SK-N-SH treated with all-trans-retinoic acid at 6 μM for 48 hours (cell line): ENCODE results near the gene CKAP4.

ENCODE experiments used
- ARNTL ChIP-seq: fragments of 450-650 bp; formaldehyde crosslinking; IDR thresholded peaks from 2 replicates; pipeline ENCODE4 v1.5.0; 2020; ENCODE audit warnings: low read depth, mild to moderate bottlenecking, moderate library complexity, borderline replicate concordance
- OSR1 ChIP-seq: fragments of 250-450 bp; sonication (Bioruptor Pico); IDR thresholded peaks from 2 replicates; pipeline ENCODE4 v1.8.0; 2022; ENCODE audit warnings: moderate library complexity, mild to moderate bottlenecking, inconsistent platforms
- RARB ChIP-seq: fragments of 250-450 bp; sonication (Bioruptor Pico); IDR thresholded peaks from 2 replicates; pipeline ENCODE4 v1.8.0; 2021; ENCODE audit warnings: mild to moderate bottlenecking, moderate library complexity
- SNAI2 ChIP-seq: fragments of 250-450 bp; sonication (Bioruptor Pico); IDR thresholded peaks from 2 replicates; pipeline ENCODE4 v1.5.0; 2020; ENCODE audit warnings: mild to moderate bottlenecking, moderate library complexity
- TCF4 ChIP-seq: fragments of 250-450 bp; sonication (Bioruptor Pico); IDR thresholded peaks from 2 replicates; pipeline ENCODE4 v1.8.0; 2021; ENCODE audit warnings: mild to moderate bottlenecking, moderate library complexity, borderline replicate concordance
- TOX ChIP-seq: fragments of 250-450 bp; sonication (Bioruptor Pico); IDR thresholded peaks from 2 replicates; pipeline ENCODE4 v1.8.0; 2021; ENCODE audit warnings: mild to moderate bottlenecking, moderate library complexity, borderline replicate concordance
- ZC3H10 ChIP-seq: fragments of 250-450 bp; sonication (Bioruptor Pico); IDR thresholded peaks from 2 replicates; pipeline ENCODE4 v1.5.1; 2021; ENCODE audit warnings: mild to moderate bottlenecking, moderate library complexity
- ZFP3 ChIP-seq: fragments of 250-450 bp; sonication (Bioruptor Pico); IDR thresholded peaks from 2 replicates; pipeline ENCODE4 v1.5.0; 2020; ENCODE audit warnings: mild to moderate bottlenecking, moderate library complexity
- ZFP30 ChIP-seq: fragments of 450-650 bp; formaldehyde crosslinking; IDR thresholded peaks from 2 replicates; pipeline ENCODE4 v1.5.0; 2022; ENCODE audit warnings: mild to moderate bottlenecking, moderate library complexity
- ZNF70 ChIP-seq: fragments of 450-650 bp; formaldehyde crosslinking; IDR thresholded peaks from 2 replicates; pipeline ENCODE4 v1.5.0; 2020; ENCODE audit warnings: mild to moderate bottlenecking, moderate library complexity
- TF ChIP-seq, protein P1 (sequence below): fragments of 250-450 bp; sonication (Bioruptor Pico); IDR thresholded peaks from 2 replicates; pipeline ENCODE4 v1.5.1; 2020; ENCODE audit warnings: low read depth, mild to moderate bottlenecking, moderate library complexity
- TF ChIP-seq, protein P2 (sequence below): fragments of 250-450 bp; sonication (Bioruptor Pico); IDR thresholded peaks from 2 replicates; pipeline ENCODE4 v1.8.0; 2020; ENCODE audit warnings: mild to moderate bottlenecking, moderate library complexity, borderline replicate concordance
- TF ChIP-seq, protein P3 (sequence below): fragments of 250-450 bp; sonication (Bioruptor Pico); IDR thresholded peaks from 2 replicates; pipeline ENCODE4 v1.5.0; 2020; ENCODE audit warnings: mild to moderate bottlenecking, moderate library complexity
- TF ChIP-seq, protein P4 (sequence below): fragments of 250-450 bp; sonication (Bioruptor Pico); IDR thresholded peaks from 2 replicates; pipeline ENCODE4 v1.5.1; 2021; ENCODE audit warnings: mild to moderate bottlenecking, moderate library complexity

DNA sequence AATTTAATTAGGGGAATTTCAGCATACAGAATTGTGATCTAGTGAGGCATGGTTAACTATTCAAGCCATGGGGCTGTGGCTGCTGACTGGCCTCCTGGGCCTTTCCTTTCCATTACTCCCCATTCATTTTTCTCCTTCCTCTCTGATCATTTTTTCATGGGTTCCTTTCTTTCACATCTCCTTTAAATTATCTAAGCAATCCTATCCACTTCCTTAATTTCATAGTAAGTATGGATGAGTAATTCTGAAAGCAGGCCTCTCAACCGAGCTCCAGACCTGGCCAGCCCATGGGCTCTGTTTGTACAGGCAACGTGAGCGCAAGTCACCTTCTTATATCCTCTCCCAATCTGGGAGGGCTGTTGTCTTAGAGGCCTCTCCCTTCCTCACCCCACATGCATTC, 13.4 kb downstream of the CKAP4 start:
- TF ChIP-seq ZC3H10 (CRISPR knock-in tag) = 0 out of 2 replicates have a peak, but pooled peaks have one; percentile 41
- TF ChIP-seq, protein P1, sequence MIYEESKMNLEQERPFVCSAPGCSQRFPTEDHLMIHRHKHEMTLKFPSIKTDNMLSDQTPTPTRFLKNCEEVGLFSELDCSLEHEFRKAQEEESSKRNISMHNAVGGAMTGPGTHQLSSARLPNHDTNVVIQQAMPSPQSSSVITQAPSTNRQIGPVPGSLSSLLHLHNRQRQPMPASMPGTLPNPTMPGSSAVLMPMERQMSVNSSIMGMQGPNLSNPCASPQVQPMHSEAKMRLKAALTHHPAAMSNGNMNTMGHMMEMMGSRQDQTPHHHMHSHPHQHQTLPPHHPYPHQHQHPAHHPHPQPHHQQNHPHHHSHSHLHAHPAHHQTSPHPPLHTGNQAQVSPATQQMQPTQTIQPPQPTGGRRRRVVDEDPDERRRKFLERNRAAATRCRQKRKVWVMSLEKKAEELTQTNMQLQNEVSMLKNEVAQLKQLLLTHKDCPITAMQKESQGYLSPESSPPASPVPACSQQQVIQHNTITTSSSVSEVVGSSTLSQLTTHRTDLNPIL (CRISPR knock-in tag) = no peak
- TF ChIP-seq ZNF70 (CRISPR knock-in tag) = no peak
- TF ChIP-seq, protein P2, sequence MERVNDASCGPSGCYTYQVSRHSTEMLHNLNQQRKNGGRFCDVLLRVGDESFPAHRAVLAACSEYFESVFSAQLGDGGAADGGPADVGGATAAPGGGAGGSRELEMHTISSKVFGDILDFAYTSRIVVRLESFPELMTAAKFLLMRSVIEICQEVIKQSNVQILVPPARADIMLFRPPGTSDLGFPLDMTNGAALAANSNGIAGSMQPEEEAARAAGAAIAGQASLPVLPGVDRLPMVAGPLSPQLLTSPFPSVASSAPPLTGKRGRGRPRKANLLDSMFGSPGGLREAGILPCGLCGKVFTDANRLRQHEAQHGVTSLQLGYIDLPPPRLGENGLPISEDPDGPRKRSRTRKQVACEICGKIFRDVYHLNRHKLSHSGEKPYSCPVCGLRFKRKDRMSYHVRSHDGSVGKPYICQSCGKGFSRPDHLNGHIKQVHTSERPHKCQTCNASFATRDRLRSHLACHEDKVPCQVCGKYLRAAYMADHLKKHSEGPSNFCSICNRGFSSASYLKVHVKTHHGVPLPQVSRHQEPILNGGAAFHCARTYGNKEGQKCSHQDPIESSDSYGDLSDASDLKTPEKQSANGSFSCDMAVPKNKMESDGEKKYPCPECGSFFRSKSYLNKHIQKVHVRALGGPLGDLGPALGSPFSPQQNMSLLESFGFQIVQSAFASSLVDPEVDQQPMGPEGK = no peak
- no peak for TF ChIP-seq TCF4 (CRISPR knock-in tag)
- TF ChIP-seq, protein P3, sequence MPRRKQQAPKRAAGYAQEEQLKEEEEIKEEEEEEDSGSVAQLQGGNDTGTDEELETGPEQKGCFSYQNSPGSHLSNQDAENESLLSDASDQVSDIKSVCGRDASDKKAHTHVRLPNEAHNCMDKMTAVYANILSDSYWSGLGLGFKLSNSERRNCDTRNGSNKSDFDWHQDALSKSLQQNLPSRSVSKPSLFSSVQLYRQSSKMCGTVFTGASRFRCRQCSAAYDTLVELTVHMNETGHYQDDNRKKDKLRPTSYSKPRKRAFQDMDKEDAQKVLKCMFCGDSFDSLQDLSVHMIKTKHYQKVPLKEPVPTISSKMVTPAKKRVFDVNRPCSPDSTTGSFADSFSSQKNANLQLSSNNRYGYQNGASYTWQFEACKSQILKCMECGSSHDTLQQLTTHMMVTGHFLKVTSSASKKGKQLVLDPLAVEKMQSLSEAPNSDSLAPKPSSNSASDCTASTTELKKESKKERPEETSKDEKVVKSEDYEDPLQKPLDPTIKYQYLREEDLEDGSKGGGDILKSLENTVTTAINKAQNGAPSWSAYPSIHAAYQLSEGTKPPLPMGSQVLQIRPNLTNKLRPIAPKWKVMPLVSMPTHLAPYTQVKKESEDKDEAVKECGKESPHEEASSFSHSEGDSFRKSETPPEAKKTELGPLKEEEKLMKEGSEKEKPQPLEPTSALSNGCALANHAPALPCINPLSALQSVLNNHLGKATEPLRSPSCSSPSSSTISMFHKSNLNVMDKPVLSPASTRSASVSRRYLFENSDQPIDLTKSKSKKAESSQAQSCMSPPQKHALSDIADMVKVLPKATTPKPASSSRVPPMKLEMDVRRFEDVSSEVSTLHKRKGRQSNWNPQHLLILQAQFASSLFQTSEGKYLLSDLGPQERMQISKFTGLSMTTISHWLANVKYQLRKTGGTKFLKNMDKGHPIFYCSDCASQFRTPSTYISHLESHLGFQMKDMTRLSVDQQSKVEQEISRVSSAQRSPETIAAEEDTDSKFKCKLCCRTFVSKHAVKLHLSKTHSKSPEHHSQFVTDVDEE (CRISPR knock-in tag) = no peak
- TF ChIP-seq, protein P4, sequence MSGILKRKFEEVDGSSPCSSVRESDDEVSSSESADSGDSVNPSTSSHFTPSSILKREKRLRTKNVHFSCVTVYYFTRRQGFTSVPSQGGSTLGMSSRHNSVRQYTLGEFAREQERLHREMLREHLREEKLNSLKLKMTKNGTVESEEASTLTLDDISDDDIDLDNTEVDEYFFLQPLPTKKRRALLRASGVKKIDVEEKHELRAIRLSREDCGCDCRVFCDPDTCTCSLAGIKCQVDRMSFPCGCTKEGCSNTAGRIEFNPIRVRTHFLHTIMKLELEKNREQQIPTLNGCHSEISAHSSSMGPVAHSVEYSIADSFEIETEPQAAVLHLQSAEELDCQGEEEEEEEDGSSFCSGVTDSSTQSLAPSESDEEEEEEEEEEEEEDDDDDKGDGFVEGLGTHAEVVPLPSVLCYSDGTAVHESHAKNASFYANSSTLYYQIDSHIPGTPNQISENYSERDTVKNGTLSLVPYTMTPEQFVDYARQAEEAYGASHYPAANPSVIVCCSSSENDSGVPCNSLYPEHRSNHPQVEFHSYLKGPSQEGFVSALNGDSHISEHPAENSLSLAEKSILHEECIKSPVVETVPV (CRISPR knock-in tag) = no peak
- no peak for TF ChIP-seq ZFP30 (CRISPR knock-in tag)
- no peak for TF ChIP-seq TOX (CRISPR knock-in tag)
- no peak for TF ChIP-seq ZFP3 (CRISPR knock-in tag)
- no peak for TF ChIP-seq SNAI2 (CRISPR knock-in tag)
- TF ChIP-seq RARB = no peak
- TF ChIP-seq OSR1 (CRISPR knock-in tag) = no peak
- no peak for TF ChIP-seq ARNTL (CRISPR knock-in tag)
